Endothelial cell of umbilical vein (primary cell): ENCODE data around the gene TBC1D4. TPM values are rescaled to one million over a fixed set of nuclear protein-coding genes. Genes with fewer than 3 reads are reported as not detected.

Experiments
- BruUV-seq: library from RNA; stranded (reverse); fragments of 400-500 nt; replicated peaks from 2 replicates; lab custom pipeline; 2021; lab: Mats Ljungman, UMichigan
- CTCF ChIA-PET: fragments of 300-600, 350-600 bp; sonication (Branson Sonifier 250); formaldehyde crosslinking; loops from one replicate; lab custom pipeline; 2021; ENCODE audit warnings: antibody characterized with exemption, inconsistent platforms; lab: Charles Lee
- POLR2A ChIA-PET: fragments of 300-600, 350-600 bp; sonication (Branson Sonifier 250); formaldehyde crosslinking; loops from one replicate; lab custom pipeline; 2021; ENCODE audit warnings: antibody characterized with exemption, inconsistent platforms; lab: Charles Lee
- DNase-seq: peaks from one replicate; pipeline ENCODE4 v3.0.0-alpha.2; 2011; ENCODE audit warnings: low read depth, low spot score
- FAIRE-seq: peaks from 2 replicates; lab custom pipeline; 2011; peaks lifted over from hg19 to GRCh38; lab: Jason Lieb, UNC
- H2AFZ ChIP-seq: 2 replicates; pipeline ENCODE4 v1.6.0; 2012; ENCODE audit warnings: low read depth, low read length, control low read depth, inconsistent platforms
- H3K27ac ChIP-seq: 2 replicates; pipeline ENCODE4 v1.5.1; 2011; ENCODE audit warnings: low read depth, mild to moderate bottlenecking, control low read depth, low read length, moderate library complexity; ENCODE audit not compliant: insufficient read depth
- H3K27me3 ChIP-seq, 2 experiments: 2 replicates each; pipeline versions ENCODE4 v1.6.0 to v1.6.1; 2011; ENCODE audit warnings: low read length in 2 of 2, mixed read lengths in 1 of 2; ENCODE audit not compliant: control insufficient read depth in 2 of 2, insufficient read depth in 2 of 2
- H3K36me3 ChIP-seq, 2 experiments: 2 replicates in 1 of 2; 3 replicates in 1 of 2; pipeline ENCODE4 v1.5.1; 2011; ENCODE audit warnings: low read length in 2 of 2, mild to moderate bottlenecking in 1 of 2, moderate library complexity in 1 of 2; ENCODE audit not compliant: control insufficient read depth in 2 of 2, insufficient read depth in 2 of 2; ENCODE audit errors: extremely low read depth in 1 of 2
- H3K4me1 ChIP-seq: 3 replicates; pipeline ENCODE4 v1.5.1; 2011; ENCODE audit warnings: mild to moderate bottlenecking, low read length; ENCODE audit not compliant: control insufficient read depth, insufficient read depth; ENCODE audit errors: extremely low read depth
- H3K4me2 ChIP-seq: 2 replicates; pipeline ENCODE4 v1.6.1; 2011; ENCODE audit warnings: low read length, control low read depth, mixed read lengths; ENCODE audit not compliant: insufficient read depth
- H3K4me3 ChIP-seq, 3 experiments: fragments of 200-600 bp in 1 of 3; sonication (generic), shearing (Covaris generic) in 1 of 3; replicated peaks in 1 of 3; 2 replicates each; pipeline ENCODE4 v1.5.1; 2011 to 2016; ENCODE audit warnings: control low read depth in 3 of 3, low read length in 3 of 3, mild to moderate bottlenecking in 2 of 3, inconsistent platforms in 1 of 3, low read depth in 1 of 3, moderate library complexity in 1 of 3; ENCODE audit not compliant: insufficient read depth in 1 of 3
- H3K79me2 ChIP-seq: 2 replicates; pipeline ENCODE4 v1.6.0; 2012; ENCODE audit warnings: low read length, inconsistent platforms; ENCODE audit not compliant: control insufficient read depth, insufficient read depth
- H3K9ac ChIP-seq: replicated peaks from 2 replicates; pipeline ENCODE3; 2011; ENCODE audit warnings: low read length, control low read depth; ENCODE audit not compliant: insufficient read depth; ENCODE audit errors: extremely low read depth
- H3K9me1 ChIP-seq: replicated peaks from 3 replicates; pipeline ENCODE4 v1.6.0; 2011; ENCODE audit warnings: mild to moderate bottlenecking, low read length; ENCODE audit not compliant: control insufficient read depth, insufficient read depth; ENCODE audit errors: extremely low read depth
- H3K9me3 ChIP-seq: replicated peaks from 2 replicates; pipeline ENCODE4 v1.5.1; 2012; ENCODE audit warnings: low read length, inconsistent platforms; ENCODE audit not compliant: control insufficient read depth, insufficient read depth
- H4K20me1 ChIP-seq: replicated peaks from 2 replicates; pipeline ENCODE3; 2011; ENCODE audit warnings: mild to moderate bottlenecking, low read length; ENCODE audit not compliant: control insufficient read depth, insufficient read depth; ENCODE audit errors: extremely low read depth
- EZH2 ChIP-seq: IDR thresholded peaks from 2 replicates; pipeline ENCODE4 v1.6.1; 2012; ENCODE audit warnings: borderline replicate concordance, low read depth, mild to moderate bottlenecking, moderate library complexity, low read length, inconsistent platforms; ENCODE audit not compliant: severe bottlenecking
- FOS ChIP-seq: IDR thresholded peaks from 2 replicates; pipeline ENCODE4 v1.6.1; 2011; ENCODE audit warnings: mild to moderate bottlenecking, low read length, moderate library complexity, borderline replicate concordance; ENCODE audit not compliant: insufficient read depth
- GATA2 ChIP-seq: IDR thresholded peaks from 2 replicates; pipeline ENCODE4 v1.7.0; 2011; ENCODE audit warnings: low read depth, mild to moderate bottlenecking, moderate library complexity, mixed read lengths, low read length; ENCODE audit not compliant: insufficient read length, insufficient read depth
- JUN ChIP-seq: IDR thresholded peaks from 2 replicates; pipeline ENCODE4 v1.6.1; 2011; ENCODE audit warnings: borderline replicate concordance, low read depth; ENCODE audit not compliant: insufficient read length, insufficient read depth
- MYC ChIP-seq: IDR thresholded peaks from one replicate; pipeline ENCODE4 v1.6.1; 2011; ENCODE audit warnings: mild to moderate bottlenecking, low read depth, low read length
- POLR2A ChIP-seq: IDR thresholded peaks from 2 replicates; pipeline ENCODE4 v1.6.1; 2012; ENCODE audit warnings: low read depth, mild to moderate bottlenecking, control low read depth, low read length
- POLR2AphosphoS5 ChIP-seq: IDR thresholded peaks from 2 replicates; pipeline ENCODE4 v1.6.1; 2012; ENCODE audit warnings: low read depth, mild to moderate bottlenecking, control low read depth, low read length, moderate library complexity; ENCODE audit not compliant: insufficient read depth
- dilution Hi-C: fragments of 300-500 bp; cut with MboI; formaldehyde crosslinking; loops from one replicate; pipeline ENCODE4 v1.15.0; 2019; ENCODE audit warnings: low sequenced_read_pairs; ENCODE audit not compliant: extremely low pct_ligation_motif_present
- intact Hi-C: fragments of 100-400 bp; cut with micrococcal nuclease; formaldehyde crosslinking; loops from one replicate; pipeline ENCODE4 v1.10.0; 2022
- polyA plus RNA-seq, 4 experiments: library from polyadenylated mRNA; depleted of rRNA in 3 of 4; stranded (reverse) in 3 of 4; unstranded in 1 of 4; fragments of >200 nt; gene quantifications; 2 replicates each; pipeline versions ENCODE4 v1.2.1 to v1.2.3, GENCODE V29; 2011 to 2012; ENCODE audit warnings: missing spikeins in 1 of 4
- total RNA-seq: library from RNA; stranded (reverse); gene quantifications from 2 replicates; pipeline ENCODE4 v1.2.3, GENCODE V29; 2021
- TF ChIP-seq, protein P1 (sequence below), 2 donors: IDR thresholded peaks; 1 replicate in 1 of 2; 2 replicates in 1 of 2; pipeline ENCODE4 v1.5.1; 2011; ENCODE audit warnings: low read length in 2 of 2, mild to moderate bottlenecking in 2 of 2, moderate library complexity in 2 of 2, control low read depth in 1 of 2, inconsistent platforms in 1 of 2, low read depth in 1 of 2; ENCODE audit not compliant: insufficient read depth in 1 of 2; ENCODE audit errors: extremely low read depth in 1 of 2
- TF ChIP-seq, protein P2 (sequence below): IDR thresholded peaks from 2 replicates; pipeline ENCODE4 v1.6.1; 2011; ENCODE audit not compliant: insufficient read depth, insufficient read length

Gene TBC1D4
- total and polyA plus RNA-seq, 2 donors (not counting 3 experiments of a cell fraction or from before 2014, with no cell fraction given), result 58.3 to 81.0 TPM

DNA sequence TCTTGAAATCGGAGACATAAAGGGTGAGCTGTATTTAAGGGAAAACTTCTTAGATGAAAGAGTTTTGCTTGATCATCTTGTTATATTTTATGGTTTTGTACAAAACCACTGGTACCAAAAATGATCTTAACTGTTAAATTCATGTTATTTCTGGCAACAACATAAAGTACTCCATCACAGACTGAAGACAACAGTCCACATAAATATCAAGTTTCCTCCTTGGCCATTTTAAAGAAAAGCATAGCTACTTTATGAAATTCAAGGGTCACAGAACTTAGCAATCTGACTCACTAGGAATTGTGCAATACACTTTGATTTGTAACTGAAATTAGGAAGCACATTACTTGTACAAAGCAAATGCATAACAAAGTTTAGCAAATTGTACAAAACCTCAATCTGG lies 66.3 kb downstream of the TBC1D4 start:
- Histone ChIP-seq H3K36me3 (no peaks in the 10 kb centered on the region), H3K9ac (no peak overlapping the region), H3K4me1 (no peaks in the 10 kb centered on the region), H3K9me3 (no peaks in the 10 kb centered on the region), H3K27me3 (no peaks in the 10 kb centered on the region), H3K27ac (no peak overlapping the region), H3K9me1 (no peaks in the 10 kb centered on the region), H2AFZ (no peak overlapping the region), H4K20me1 (no peaks in the 10 kb centered on the region), H3K79me2 (peaks cover 5% of the 10 kb centered on the region), H3K4me2 (no peak overlapping the region), H3K4me3 (no peak overlapping the region)
- ChIA-PET POLR2A (no interaction called here), CTCF (interaction anchor here (1.2 kb wide), 1 partner anchor 18 kb away, joined by 3 read pairs; no protein-coding TSS in a partner anchor)
- intact Hi-C loops, result no loop called here
- DNase-seq (peak; percentile 47), FAIRE-seq (no peak)
- BruUV-seq, result no TSS peak
- TF ChIP-seq, protein P1, sequence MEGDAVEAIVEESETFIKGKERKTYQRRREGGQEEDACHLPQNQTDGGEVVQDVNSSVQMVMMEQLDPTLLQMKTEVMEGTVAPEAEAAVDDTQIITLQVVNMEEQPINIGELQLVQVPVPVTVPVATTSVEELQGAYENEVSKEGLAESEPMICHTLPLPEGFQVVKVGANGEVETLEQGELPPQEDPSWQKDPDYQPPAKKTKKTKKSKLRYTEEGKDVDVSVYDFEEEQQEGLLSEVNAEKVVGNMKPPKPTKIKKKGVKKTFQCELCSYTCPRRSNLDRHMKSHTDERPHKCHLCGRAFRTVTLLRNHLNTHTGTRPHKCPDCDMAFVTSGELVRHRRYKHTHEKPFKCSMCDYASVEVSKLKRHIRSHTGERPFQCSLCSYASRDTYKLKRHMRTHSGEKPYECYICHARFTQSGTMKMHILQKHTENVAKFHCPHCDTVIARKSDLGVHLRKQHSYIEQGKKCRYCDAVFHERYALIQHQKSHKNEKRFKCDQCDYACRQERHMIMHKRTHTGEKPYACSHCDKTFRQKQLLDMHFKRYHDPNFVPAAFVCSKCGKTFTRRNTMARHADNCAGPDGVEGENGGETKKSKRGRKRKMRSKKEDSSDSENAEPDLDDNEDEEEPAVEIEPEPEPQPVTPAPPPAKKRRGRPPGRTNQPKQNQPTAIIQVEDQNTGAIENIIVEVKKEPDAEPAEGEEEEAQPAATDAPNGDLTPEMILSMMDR (IDR thresholded peaks at IDR 0.05; ENCODE audit: extremely low read depth in 1 of 2, insufficient read depth in 1 of 2, low read depth in 1 of 2, low read length in 2 of 2), result no peak
- TF ChIP-seq MYC (no peak), FOS (no peak), EZH2 (no peak), POLR2A (no peak), GATA2 (no peak), POLR2AphosphoS5 (no peak), JUN (no peak)
- TF ChIP-seq, protein P2, sequence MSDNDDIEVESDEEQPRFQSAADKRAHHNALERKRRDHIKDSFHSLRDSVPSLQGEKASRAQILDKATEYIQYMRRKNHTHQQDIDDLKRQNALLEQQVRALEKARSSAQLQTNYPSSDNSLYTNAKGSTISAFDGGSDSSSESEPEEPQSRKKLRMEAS, result no peak
- dilution Hi-C loops, result no loop called here
